CD4-positive, alpha-beta T cell treated with Interleukin-21 for 1 hour (primary cell): ENCODE results near the gene PLK2.

ENCODE experiments used
- DNase-seq: peaks from one replicate; pipeline ENCODE4 v3.0.0-alpha.2; 2020

Gene PLK2

DNA sequence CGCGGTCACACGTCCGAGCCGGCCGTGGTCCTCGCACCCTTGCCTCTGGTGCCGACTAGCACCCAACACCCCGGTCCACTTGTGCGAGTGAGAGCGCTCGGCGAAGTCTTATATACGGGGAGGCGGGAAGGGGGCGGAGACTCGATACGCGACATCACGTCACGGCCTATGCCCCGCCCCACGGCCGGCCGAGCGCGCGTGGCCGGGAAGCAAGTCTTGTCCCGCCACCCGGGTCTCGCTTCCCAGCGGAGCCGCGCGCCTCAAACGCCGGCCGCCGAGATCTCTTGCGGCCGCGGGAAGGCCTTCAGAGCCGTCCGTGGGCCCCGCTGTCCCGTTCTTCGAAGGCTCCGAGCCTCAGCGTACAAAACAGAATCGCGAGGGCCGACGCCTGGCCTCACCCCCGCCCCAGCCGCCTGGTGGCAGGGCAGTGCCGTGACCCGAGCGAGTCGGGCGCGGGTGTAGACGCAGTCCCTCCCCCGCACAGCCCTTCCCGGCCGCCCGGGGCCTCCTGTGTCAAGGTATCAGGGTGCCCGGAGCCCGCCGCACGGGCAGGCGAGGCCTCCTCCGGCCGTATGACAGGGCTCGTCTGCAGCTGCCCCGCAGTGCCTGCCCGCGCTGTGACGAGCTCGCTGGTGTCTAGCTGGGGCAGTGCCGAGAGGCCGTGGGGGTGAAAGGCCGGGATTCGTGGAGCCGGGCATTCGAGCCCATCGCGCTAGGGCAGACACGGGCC is at the start of gene PLK2:
Gene PLK2 (minus strand): TSS at position 85 of the 730 bp plus-strand sequence. CDS start 127 bp downstream, outside the sequence.
- DNase-seq = peak; percentile 91

DNA sequence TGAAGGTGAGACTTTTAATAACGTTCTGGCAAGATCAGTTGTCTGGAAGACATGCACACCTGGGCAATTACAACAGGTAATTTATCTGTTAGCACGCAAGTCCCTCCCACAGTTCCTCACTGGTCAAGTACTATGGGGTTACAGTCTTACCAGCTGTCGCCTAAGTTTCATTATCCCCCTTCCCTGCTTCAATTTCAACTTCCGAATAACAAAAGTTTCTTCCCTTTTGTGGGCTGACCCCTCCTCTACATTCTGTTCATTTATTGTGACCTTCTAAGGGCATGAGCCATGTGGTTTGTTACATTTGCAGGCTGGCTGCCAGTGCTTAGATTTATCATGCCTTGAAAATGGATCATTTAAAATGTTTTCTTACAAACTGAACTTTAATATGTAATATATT is 47.8 kb upstream of the PLK2 start:
- DNase-seq = no peak

DNA sequence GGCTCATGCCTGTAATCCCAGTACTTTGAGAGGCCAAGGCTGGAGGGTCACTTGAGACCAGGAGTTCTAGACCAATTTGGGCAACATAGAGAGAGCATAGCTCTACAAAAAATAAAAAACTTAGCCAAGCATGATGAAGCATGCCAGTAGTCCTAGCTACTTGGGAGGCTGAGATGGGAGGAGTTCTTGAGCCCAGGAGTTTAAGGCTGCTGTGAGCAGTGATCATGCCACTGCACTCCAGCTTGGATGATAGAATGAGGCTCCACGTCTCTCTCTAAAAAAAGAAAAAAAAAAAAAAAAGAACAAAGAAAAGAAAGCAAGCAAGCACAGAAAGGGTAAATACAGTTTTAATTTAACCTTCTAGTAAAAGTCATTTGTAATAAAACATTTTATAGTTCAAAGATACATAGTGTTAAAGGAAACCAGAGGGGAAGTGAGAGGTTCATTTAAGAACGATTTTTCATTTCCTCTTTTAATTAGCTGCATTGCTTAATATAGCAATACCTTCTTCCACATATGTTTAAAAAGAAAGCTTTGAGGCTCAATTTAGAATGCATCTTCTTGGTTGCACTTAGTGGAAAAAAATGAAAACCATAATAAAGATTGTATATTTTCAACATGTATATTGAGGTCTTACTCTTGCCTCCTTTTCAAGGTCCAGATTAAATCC is 46.2 kb upstream of the PLK2 start:
- no peak for DNase-seq

DNA sequence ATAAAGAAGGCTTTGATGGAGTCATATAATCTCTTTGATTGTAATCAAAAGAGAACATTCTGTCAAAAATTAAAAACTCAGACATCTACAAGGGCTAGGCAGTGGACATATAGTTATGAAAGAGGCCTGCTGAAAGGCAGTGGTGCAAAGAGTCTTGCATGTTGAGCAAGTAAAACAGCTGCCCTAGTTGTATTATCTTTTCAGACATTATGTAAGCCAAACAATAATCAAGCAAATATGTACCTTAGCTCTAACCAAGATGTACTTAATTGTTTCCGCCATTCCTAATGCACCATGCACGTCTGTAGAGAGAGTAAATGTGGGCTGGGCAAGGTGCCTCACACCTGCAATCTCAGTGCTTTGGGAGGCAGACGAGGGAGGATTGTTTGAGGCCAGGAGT is 45.6 kb upstream of the PLK2 start:
- no peak for DNase-seq

DNA sequence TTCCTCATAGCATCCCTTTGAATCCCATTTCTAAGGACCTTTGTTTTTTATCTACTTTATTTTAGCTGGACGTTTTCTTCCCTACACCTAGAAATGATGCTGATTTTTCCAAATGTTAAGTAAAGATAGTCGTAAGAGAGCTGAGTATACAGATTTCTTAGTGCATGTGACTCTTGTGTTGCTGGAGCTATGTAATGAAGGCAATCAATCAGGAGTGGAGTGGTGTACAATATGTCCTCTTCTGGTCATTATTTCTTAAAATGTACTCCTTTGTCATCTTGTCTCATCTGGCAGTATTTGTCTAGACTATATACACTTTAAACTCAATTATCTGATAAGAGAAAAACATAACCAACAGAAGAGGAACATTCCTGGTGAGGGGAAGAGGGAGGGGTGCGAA is 44.9 kb upstream of the PLK2 start:
- DNase-seq = no peak

DNA sequence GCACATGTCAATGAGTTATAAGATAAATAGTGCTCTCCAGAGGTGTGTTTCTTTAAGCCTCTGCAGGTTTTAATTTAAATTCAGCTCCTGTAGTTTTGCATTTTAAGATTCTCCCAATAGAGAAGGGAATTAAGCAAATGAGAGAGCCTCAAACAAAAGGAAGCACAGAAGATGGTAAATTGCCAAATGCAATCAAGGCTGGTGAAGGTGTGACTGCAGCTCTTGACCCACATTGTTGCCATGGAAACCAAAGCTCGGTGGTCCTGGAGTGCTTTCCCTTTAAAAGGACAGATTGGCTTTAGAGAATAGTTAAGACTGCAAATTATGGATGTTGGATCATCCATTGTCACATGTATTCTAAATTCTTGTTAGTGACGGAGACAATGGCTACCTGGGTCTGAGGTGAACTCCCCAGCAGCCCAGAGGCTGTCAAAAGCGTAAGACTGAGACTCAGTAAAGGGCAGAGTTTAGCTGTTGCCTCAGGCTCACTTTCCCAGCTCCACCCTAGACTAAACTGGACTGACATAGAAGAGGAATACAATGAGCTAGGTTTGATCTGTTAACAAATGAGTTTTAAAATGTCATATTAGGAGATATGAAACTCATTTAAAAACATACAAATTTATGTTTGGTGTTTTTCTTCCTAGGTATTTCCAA is 43.6 kb upstream of the PLK2 start:
- no peak for DNase-seq

DNA sequence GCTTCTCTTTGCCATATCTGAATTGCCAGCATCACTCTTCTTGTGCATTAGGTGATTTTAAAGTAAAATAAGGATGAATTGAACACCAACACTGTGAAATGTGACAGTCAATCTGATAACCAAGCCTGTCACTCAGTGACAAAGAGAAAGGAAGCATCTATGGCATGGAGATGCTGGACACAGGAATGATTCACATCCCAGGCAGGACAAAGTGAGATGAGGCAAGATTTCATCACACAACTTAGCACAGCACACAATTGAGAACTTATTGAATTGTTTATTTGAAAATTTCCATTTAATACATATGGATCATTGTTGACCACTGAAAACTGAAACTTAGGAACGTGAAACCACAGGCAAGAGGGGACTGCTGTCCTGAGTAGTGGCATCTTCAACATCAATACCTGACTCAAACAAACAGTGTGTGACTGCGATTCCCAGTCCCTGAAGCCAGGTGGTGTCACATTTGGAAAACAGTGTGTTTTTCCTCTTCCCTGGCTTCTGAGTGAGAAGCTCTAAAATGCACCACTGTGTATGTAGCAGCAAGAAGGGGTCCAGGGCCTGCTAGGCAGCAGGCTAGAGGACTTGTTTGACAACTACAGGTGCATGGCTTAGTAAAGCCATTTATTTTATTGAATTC is 42.0 kb upstream of the PLK2 start:
- no peak for DNase-seq

DNA sequence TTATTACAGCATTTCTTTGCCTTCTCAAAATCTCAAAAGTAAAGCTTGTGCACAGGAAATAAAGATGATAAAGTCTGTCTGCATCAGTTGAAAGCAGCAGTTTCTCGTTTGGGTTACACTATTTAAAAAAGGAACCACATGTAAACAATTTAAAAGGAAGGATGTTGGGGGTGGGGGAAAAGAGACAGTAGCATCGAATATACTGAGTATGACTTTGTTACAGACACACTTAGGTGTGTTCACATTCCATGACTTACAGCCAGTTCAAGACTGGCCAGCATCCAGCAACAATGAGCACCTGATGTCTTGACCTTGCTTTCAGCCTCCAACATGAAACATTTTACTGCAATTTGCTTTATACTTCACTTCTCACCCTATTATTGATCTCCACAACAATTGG is 40.1 kb upstream of the PLK2 start:
- no peak for DNase-seq

DNA sequence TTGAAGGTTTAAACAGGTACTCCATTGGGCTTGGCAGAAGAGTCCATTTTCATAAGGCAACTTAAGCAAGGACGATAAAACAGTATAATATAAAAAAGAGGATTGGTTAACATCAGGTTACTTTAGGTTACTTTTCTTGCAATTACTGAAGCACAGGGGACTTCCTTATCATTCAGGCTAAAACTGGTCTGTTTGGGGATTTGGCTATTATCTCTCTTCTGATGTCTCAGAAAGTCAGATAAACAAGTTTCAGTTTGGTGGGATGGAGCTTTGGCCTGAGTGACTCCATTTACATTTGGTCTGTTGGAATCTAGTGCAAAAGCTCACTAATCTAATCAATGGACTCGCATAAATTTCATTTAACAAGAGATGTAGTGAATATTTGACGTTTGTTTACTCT is 39.3 kb upstream of the PLK2 start:
- no peak for DNase-seq

DNA sequence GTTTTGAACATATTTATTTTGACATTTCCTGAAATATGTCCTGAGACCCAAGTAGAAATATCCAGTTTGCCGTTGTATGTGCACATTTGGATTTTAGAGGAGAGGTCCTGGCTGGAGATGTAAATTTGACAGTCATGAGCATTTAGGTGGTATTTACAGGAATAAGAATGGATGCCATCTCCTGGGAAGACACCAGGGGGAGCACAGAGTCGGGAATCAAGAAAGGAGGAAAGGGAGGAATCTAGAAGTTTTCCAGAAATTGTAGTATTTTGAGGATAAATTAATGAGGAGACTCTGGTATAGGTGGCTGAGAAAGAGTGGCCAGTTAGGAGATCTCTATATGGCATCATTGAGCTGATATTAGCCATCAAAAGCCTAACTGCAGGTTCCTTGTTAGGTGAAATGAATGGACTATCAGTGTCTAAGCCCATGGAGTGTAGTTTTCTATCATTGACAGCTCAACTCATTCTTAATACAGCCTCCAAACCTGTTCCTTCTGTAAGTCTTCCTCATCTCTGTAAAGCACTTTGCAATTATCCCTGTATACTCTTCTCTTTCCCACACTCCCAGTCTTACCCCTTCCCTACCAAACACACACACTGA is 38.6 kb upstream of the PLK2 start:
- DNase-seq = no peak

DNA sequence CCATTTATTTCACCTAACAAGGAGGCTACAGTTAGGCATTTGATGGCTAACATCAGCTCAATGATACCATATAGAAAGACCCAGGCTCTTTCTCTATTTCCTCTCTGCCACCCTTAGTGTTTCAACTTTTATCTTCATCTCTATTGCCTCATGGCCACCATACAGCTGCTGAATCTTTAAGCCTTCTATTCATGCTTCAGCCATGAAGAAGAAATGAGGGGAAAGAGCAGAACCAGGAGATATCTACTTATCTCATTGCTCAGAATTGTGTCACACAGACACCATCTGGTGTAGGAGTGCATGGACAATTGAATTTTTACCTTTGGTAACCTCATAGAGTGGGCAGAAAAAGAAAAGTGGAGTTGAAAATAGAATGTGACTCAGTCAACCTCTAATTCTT is 38.0 kb upstream of the PLK2 start:
- DNase-seq = no peak

DNA sequence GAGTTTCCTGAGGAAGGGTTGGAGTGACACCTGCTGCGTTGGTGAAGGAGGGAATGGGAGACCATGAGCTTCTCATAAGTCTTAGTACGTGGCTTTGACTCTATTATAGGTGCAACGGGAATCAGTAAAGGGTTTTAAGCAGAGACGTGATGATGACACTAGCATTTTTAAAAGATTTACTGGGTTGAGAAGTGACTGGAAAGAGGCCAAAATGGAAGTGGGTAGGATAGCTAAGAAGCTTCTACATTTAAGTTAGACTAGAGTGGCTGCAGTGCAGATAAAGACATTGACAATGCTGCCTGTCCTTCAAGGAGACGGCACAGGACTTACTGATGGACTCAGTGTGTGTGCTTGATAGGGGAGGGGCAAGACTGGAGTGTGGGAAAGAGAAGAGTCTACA is 37.5 kb upstream of the PLK2 start:
- DNase-seq = no peak

DNA sequence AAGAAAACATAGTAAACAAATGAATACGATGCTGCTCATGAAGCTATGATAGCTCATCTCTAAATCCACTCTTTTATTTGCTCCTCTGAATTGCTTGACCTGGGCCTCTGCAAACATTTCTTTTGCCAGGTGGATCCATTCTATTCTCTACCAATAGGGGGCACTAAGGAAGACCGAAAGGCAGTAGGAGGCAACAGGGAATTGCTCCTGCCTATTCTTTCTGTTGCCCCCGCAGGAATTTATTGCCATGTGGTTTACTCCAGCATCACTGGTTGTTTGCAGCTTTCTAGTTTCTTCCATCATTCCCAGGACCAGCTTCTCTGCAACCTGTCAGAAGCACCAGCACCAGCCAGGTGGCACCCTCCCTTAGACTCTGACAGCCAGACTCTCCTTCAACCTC is 36.6 kb upstream of the PLK2 start:
- DNase-seq = no peak

DNA sequence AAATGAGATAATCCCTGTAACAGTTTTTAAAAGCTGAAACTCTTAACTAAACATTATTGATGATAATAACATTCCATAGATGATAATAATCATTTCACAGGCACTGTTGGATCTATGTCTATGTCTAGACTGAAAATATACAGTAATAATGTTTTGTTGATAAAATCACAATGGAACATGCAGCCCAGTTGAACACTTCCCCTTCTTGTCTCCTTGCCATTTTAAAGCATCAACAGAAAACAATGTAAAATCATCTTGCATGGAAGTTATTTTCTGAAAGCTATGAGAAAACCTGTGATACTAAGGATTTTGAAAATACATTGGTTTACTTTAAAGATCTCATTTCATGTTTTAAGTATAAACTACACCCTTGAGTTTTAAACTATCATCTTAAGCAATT is 33.3 kb upstream of the PLK2 start:
- DNase-seq = no peak

DNA sequence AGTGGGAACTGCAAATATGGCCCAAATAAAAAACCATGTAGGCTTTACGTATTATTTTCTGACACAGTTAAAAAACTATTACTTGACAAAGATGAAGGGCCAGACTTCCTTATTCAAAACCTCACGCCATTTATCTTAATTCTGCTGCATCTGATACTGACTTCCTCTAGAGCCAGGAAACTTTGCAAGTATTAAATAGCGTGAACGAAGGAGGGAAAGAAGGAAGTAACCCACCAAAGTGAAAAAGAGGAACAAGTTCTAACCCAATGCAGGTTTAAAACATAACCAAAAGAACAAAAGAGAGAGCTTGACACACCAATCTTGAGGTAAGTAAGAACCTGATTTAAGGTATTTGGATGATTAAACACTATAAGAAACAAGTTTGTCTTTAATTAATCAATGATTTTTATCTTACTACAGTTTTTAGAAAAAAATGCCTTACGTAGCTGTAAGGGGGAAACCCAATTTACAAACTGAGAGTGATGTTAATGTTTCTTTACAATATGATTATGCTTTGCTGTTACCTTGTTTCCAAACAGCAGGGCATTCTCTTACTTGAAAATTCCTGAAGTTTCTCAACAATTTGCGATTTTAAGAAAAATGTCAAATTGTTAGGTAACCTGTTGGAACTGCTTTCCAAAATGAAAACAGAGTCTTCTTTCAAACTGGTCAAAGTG is 31.5 kb upstream of the PLK2 start, which contains the start of gene GAPT:
Gene GAPT (plus strand): TSS at position 220 of the 677 bp plus-strand sequence. CDS start 3,102 bp downstream, outside the sequence.
- peak; percentile 13 for DNase-seq

DNA sequence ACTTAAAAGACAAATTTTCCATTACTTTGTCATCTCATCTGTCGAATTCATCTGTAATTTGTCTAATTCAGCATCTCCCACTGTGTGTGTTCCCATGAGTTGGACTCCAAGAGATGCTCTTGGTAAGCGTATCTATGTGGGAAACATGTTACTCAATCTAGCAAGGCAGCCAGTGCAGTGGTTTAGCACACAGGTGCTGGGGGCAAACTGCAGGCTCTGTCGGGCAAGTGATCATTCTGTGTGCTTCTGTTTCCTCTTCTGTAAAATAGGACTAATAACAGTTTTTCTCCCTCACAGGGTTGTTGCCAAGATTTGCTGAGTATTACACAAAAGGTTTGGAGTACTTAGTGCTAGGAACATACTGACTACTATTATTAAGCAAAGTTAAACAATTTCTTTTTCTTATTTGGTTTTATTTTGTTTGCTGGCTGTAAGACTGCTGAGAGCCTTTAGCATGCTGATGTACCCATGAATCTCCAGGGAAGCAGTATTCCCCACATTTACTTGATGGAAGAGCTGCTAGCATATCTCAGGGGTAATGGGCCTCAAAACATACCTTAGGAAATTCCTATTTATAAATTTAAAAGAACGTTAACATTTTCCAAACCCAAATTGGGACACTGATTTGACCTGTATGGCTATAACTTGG is 30.6 kb upstream of the PLK2 start:
- no peak for DNase-seq

DNA sequence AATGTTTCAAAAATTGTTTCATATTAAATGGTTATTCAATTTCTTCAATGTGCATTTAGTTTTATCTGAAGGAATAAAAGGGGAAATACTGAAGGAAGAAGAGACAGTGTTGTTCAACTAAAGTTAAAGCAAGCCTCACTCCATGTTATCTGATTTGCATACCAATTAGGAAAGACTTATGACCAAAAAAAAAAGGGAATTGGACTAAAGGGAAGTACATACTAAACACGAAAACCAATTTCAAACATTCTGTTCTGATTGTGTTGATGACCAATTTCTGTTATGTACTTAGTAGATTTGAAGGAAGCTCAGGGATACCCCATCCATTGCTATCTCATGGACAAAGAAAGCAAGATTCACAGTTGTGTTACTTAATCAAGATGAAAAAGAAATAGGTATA is 26.4 kb upstream of the PLK2 start:
- no peak for DNase-seq

DNA sequence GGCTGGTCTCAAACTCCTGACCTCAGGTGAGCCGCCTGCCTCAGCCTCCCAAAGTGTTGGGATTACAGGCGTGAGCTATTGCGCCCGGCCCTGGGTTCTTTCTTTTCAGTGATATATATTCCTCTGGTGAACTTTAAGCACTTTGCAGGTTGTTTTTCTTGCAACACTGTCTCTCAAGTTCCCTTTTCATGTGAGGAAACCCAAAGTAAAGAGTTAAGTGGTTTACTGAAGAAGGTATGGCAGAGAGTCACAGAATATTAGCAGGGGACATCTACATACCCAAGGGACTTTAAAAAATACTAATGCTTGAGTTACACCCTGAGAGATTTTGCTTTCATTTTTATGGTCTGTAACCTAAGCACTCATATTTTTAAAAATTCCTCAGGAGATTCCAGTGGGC is 24.6 kb upstream of the PLK2 start:
- no peak for DNase-seq

DNA sequence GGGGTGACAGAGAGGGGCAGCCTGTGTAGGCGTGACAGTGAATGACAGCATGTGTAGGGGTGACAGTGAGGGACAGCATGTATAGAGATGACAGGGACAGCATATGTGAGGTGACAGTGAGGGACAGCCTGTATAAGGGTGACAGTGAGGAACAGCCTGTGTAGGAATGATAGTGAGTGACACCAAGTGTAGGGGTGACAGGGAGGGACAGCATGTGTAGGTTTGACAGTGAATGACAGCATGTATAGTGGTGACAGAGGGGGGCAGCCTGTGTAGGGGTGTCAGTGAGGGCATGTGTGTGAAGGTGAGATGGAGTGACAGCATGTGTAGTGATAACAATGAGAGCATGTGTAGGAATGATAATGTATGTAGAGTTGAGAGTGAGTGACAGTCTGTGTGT is 22.6 kb upstream of the PLK2 start:
- no peak for DNase-seq

DNA sequence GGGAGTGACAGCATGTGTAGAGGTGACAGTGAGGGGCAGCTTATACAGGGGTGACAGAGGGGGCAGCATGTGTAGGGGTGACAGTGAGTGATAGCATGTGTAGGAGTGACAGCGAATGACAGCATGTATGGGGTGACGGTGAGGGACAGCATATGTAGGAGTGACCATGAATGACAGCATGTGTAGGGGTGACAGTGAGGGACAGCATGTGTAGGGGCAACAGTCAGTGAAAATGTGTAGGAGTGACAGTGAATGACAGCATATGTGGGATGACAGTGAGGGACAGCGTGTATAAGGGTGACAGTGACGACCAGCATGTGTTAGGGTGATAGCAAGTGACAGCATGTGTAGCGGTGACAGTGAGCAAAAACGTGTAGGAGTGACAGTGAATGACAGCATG is 21.9 kb upstream of the PLK2 start:
- no peak for DNase-seq

DNA sequence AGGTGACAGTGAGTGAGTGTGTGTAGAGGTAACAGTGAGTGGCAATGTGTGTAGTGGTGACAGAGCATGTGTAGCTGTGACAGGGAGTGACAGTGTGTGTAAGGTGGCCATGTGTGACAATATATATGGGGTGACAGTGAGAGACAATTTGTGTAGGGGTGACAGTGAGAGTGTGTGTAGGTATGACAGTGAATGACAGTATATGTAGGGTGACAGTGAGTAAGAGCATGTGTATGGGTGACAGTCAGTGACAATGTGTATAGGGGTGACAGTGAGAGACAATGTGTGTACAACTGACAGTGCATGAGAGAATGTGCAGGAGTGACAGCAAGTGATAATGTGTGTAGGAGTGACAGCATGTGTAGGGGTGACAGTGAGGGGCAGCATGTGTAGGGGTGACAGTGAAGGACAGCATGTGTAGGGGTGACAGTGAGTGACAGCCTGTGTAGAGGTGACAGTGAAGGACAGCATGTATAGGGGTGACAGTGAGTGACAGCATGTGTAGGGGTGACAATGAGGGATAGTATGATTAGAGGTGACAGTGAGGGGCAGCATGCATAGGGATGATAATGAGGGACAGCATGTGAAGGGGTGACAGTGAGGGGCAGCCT is 21.3 kb upstream of the PLK2 start:
- DNase-seq = no peak
